ENCODE measurements around the gene CNTNAP5. TPM values are rescaled to one million over a fixed set of nuclear protein-coding genes. Genes with fewer than 3 reads are reported as not detected.

The CNTNAP5 gene
- total and polyA plus RNA-seq, 2 of the 4 experiments (the other 2 are of a cell fraction): not detected

DNA sequence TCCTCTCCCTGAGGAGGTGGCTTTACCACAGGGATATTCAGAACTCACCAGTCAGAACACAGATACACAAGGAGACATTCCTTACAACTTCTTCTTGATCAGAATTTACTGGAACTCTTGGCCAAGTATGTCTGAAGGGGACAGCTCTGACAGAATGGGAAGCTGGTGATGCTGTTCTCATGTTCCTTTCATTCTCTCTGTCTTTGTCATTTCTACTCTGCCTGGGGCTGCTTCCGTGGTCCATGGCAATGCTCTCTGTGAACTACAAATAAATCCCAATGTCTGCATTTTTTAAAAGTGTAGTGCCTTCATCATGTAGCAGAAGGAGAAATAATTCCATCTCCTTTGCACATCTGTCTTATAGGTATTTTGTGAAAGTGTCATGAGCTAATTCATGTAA is 730.3 kb downstream of the CNTNAP5 start:
- H3K23ac ChIP-seq (ENCODE audit: low read depth, low read length): no peak overlapping the region
- no TSS peak for BruUV-seq (replicated peaks)

More for the DNA sequence above, 730.3 kb downstream of the CNTNAP5 start:
- Histone ChIP-seq H3K4me2 (ENCODE audit: low read depth, low read length) (no peak overlapping the region), H3K4me3 (ENCODE audit: insufficient read depth, low read depth, low read length) (no peak overlapping the region), H4K8ac (ENCODE audit: low read depth in 2 of 2, low read length in 2 of 2) (no peak overlapping the region), H3K27ac (ENCODE audit: insufficient read depth, low read length) (no peak overlapping the region), H3K27me3 (ENCODE audit: control insufficient read depth, insufficient read depth, low read length) (no peaks in the 10 kb centered on the region), H3K4ac (ENCODE audit: low read depth, low read length) (no peak overlapping the region), H2BK120ac (ENCODE audit: low read depth, low read length) (no peak overlapping the region), H3K36me3 (ENCODE audit: control insufficient read depth, insufficient read depth, low read length) (no peaks in the 10 kb centered on the region), H3K14ac (replicated peaks; ENCODE audit: low read depth, low read length) (no peak overlapping the region), H3K79me1 (ENCODE audit: low read depth in 1 of 2, low read length in 2 of 2) (no peaks in the 10 kb centered on the region), H3K9me1 (ENCODE audit: insufficient read depth, low read length) (no peaks in the 10 kb centered on the region; the same call in 1 of the 2 replicates), H3K4me1 (ENCODE audit: control insufficient read depth, insufficient read depth, low read length) (no peaks in the 10 kb centered on the region), H3K56ac (ENCODE audit: extremely low read depth, insufficient read depth, low read length) (no peak overlapping the region), H2AK5ac (ENCODE audit: low read depth, low read length) (no peak overlapping the region), H2AK9ac (replicated peaks; ENCODE audit: low read depth, low read length, poor library complexity) (no peak overlapping the region), H2BK20ac (ENCODE audit: low read depth, low read length) (no peak overlapping the region), H4K20me1 (ENCODE audit: insufficient read depth, low read length) (no peaks in the 10 kb centered on the region), H2BK15ac (ENCODE audit: low read depth, low read length) (no peak overlapping the region), H3K9ac (ENCODE audit: low read depth, low read length) (no peak overlapping the region), H4K91ac (ENCODE audit: insufficient read depth, low read depth, low read length) (no peak overlapping the region), H3K18ac (ENCODE audit: low read depth, low read length) (no peak overlapping the region), H3K9me3 (ENCODE audit: control insufficient read depth, insufficient read depth, low read length) (no peaks in the 10 kb centered on the region), H4K5ac (ENCODE audit: low read depth, low read length) (no peak overlapping the region), H2BK5ac (ENCODE audit: low read depth, low read length, poor library complexity, severe bottlenecking) (no peak overlapping the region), H2AFZ (replicated peaks; ENCODE audit: low read length, poor library complexity) (no peak overlapping the region)
- DNase-seq (peak; percentile 2), ATAC-seq (ENCODE audit: low read depth) (no peak)
- WGBS, 2 experiments (ENCODE audit: extremely low coverage in 2 of 2, insufficient read length in 1 of 2): no CpG with 5 or more reads among the region's 1 CpG
- TF ChIP-seq POLR2A (IDR thresholded peaks at IDR 0.05; ENCODE audit: low read depth, low read length): no peak
- intact Hi-C loops (cut with micrococcal nuclease) (no loop called here), dilution Hi-C loops (cut with HindIII; ENCODE audit: low sequenced_read_pairs, unreplicated experiment) (no loop called here), in situ Hi-C loops (cut with MboI; ENCODE audit: low sequenced_read_pairs) (no loop called here)
- ChIA-PET POLR2A (ENCODE audit: unreplicated experiment) (no interaction called here), CTCF (no interaction called here)

Data from IMR-90 (cell line).